HG03565 (cell line): ENCODE data around the gene KRR1.
"Not testable (repeated sequence)": the region's sequence is repeated elsewhere in the genome, so short reads cannot be mapped to it uniquely, and the experiment has no call there.

Source experiments
- ATAC-seq: cut with Tn5 transposase; IDR thresholded peaks from one replicate; pipeline ENCODE4 v1.9.1; 2021; ENCODE audit warnings: mild to moderate bottlenecking, moderate library complexity; ENCODE audit not compliant: unreplicated experiment

The KRR1 gene

GRCh38 chr12:75479963-75480461 is 31.4 kb downstream of the KRR1 start:
- ATAC-seq: no peak

- peak; percentile 18 for ATAC-seq
These were observed 33.2 kb downstream of the KRR1 start for GRCh38 chr12:75478116-75478794.

- no peak for ATAC-seq
These were observed 34.3 kb downstream of the KRR1 start for GRCh38 chr12:75477137-75477536.

GRCh38 chr12:75476071-75476470 is 35.3 kb downstream of the KRR1 start:
- no peak for ATAC-seq

- ATAC-seq: no peak
These were observed 37.3 kb downstream of the KRR1 start for GRCh38 chr12:75474116-75474515.

GRCh38 chr12:75471902-75472890 is 39.2 kb downstream of the KRR1 start:
- no peak for ATAC-seq

DNA sequence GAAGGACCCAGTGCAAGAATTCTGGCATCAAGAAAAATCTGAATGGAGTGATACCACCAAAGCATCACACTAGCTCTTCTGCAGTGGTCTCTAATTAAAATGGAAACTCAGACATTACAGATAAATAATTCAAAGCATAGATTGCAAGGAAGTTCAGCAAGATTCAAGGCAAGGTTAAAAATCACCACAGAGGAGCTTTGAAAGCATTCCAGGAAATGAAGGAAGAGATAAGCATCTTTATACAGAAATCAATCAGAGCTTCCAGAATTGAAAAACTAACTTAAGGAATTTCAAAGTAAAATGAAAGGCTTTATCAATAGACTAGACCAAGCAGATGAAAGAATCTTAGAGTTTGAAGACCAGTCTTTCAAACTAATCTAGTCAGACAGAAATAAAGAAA is 51.2 kb downstream of the KRR1 start:
- no peak for ATAC-seq

DNA sequence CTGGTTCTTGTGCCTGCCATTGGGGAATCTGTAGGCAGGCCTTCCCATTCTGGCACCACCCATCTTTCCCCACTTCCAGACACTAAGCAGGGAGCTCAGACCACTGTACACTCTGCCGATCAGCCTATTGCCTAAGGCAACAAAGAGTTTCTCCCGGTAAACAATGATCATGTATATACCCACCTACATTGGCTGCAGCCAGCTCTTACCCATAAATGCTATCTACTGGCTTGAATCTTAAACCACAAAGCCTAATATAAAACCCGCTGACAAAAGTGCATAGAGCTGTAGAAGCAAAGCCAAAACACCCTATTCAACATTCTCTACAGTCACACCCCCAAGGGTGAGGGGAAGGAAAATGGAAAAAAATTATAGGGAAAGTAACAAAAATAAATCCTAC is 51.7 kb downstream of the KRR1 start:
- ATAC-seq: no peak

GRCh38 chr12:75457866-75458265 is 53.5 kb downstream of the KRR1 start:
- ATAC-seq: not testable (repeated sequence)

DNA sequence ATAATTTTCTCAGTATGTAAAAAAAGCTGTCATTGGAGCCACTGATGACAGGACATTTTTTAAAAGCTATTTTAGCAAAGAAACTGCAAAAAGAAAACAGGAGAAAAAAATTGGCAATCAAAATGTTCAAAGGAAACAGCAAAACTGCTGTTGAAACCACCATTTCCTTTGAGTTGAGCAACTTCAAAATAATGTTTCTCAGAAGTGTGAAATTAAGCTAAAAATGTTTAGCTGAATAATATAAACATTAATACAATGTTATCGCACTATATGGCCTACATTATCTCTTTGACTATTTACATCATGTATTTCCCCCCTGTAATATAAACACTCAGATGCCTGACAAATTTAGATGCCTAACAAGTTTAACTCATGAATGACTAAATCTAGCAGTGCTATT is 54.2 kb downstream of the KRR1 start:
- no peak for ATAC-seq

DNA sequence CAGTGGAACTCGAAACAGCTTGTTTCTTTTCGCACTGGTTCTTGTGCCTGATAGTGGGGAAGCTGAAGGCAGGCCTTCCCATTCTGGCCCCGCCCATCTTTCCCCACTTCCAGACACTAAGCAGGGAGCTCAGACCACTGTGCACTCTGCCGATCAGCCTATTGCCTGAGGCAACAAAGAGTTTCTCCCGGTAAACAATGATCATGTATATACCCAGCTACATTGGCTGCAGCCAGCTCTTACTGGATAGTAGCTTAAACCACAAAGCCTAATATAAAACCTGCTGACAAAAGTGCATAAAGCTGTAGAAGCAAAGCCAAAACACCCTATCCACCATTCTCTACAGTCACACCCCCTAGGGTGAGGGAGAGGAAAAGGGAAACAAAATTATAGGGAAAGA is 55.6 kb downstream of the KRR1 start:
- ATAC-seq: no peak

- ATAC-seq: no peak
These were observed 58.6 kb downstream of the KRR1 start for GRCh38 chr12:75452675-75453330.

GRCh38 chr12:75447691-75448393 is 63.6 kb downstream of the KRR1 start:
- no peak for ATAC-seq

GRCh38 chr12:75446857-75447256 is 64.6 kb downstream of the KRR1 start:
- no peak for ATAC-seq

DNA sequence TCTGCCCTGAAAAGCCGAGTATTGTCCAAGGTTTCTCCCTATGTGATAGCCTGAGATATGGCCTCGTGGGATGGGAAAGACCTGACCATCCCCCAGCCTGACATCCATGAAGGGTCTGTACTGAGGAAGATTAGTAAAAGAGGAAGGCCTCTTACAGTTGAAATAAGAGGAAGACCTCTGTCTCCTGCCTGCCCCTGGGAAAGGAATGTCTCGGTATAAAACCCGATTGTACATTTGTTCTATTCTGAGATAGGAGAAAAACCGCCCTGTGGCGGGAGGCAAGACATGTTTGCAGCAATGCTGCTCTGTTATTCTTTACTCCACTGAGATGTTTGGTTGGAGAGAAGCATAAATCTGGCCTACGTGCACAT is 66.3 kb downstream of the KRR1 start:
- ATAC-seq: not testable (repeated sequence)

DNA sequence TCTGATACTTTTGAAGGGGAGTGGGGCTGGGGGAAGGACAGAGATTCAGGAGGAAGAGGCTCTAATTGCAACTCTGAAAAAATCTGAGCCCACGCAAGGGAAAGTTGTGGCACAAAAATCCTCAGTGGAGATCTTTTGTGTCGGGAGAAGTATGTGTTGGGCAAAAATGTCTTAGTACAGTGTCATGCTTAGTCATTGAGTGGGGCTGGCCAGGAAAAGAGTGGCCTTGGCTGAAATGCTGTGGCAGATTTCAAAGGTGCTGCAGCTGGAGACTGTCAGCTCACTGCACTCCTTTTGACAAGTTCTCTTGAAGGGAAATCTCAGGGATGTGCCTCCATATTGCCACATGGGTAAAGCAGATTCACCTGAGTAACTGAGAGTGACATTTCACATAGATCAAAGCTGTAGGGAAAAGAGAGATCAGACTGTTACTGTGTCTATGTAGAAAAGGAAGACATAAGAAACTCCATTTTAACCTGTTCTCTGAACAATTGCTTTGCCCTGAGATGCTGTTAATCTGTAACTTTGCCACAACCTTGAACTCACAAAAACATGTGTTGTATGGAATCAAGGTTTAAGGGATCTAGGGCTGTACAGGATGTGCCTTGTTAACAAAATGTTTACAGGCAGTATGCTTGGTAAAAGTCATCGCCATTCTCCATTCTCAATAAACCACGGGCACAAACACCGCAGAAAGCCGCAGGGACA is 66.8 kb downstream of the KRR1 start:
- ATAC-seq: no peak

- no peak for ATAC-seq
These were observed 67.7 kb downstream of the KRR1 start for GRCh38 chr12:75443709-75444108.

DNA sequence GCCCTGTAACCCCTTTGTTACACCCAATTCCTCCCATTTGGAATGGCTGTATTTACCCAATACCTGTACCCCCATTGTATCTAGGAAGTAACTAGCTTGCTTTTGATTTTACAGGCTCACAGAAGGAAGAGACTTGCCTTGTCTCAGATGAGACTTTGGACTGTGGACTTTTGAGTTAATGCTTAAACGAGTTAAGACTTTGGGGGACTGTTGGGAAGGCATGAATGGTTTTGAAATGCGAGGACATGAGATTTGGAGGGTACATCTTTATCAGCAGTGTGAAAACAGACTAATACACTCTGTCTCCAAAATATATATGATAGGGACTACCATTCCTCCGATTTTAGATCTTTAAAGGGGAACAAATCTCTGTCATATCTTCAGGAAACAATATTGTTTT is 69.0 kb downstream of the KRR1 start:
- not testable (repeated sequence) for ATAC-seq

DNA sequence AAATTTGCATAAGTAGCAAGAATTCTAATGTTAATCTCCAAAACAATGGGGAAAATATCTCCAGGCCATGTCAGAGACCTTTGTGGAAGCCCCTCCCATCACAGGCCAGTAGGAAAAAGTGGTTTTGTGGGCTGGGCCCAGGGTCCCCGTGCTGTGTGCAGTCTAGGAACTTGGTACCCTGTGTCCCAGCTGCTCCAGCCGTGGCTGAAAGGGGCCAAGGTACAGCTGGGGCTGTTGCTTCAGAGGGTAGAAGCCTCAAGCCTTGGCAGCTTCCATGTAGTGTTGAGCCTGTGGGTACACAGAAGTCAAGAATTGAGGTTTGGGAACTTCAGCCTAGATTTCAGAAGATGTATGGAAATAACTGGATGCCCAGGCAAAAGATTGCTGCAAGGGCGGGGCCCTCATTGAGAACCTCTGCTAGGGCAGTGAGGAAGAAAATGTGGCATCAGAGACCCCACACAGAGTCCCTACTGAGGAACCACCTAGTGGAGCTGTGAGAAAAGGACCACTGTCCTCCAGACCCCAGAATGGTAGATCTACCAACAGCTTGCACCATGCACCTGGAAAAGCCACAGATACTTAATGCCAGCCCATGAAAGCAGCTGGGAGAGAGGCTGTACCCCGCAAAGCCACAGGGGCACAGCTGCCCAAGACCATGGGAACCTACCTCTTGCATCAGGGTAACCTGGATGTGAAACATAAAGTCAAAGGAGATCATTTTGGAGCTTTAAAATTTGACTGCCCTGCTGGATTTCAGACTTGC is 69.5 kb downstream of the KRR1 start:
- ATAC-seq: not testable (repeated sequence)
